Frontal cortex (tissue), 4 donors: ENCODE measurements around the gene KBTBD7. TPM values are rescaled to one million over a fixed set of nuclear protein-coding genes. Genes with fewer than 3 reads are reported as not detected.

Source experiments
- DNase-seq, 2 donors: peaks; one replicate each; pipeline ENCODE4 v3.0.0; 2012; ENCODE audit warnings: low spot score in 2 of 2
- FAIRE-seq: peaks from 2 replicates; lab custom pipeline; 2012; peaks lifted over from hg19 to GRCh38; lab: Jason Lieb, UNC
- total RNA-seq: library from RNA; depleted of rRNA; stranded (reverse); fragments of >200 nt; gene quantifications from one replicate; pipeline ENCODE4 v1.2.3, GENCODE V29; 2014
- donor health status: control.
- donor health status: control.
- donor health status: control.

Gene KBTBD7
- 49.7 TPM for total RNA-seq

GRCh38 chr13:41193919-41194824, at the start of gene KBTBD7:
TSS of gene KBTBD7 (minus strand) at chr13:41194569. CDS start at chr13:41194257, 312 bp downstream.
- DNase-seq, result peak; percentile 68 to 82
- FAIRE-seq, result no peak

- FAIRE-seq (no peak), DNase-seq (no peak)
Measured at GRCh38 chr13:41241626-41242025, 47.3 kb upstream of the KBTBD7 start.

- FAIRE-seq (no peak), DNase-seq (no peak)
Measured at GRCh38 chr13:41236369-41236768, 42.0 kb upstream of the KBTBD7 start.

GRCh38 chr13:41232578-41233480, 38.5 kb upstream of the KBTBD7 start:
- FAIRE-seq (no peak), DNase-seq (no peak)

- no peak for DNase-seq
- FAIRE-seq, result no peak
Measured at GRCh38 chr13:41231786-41232185, 37.4 kb upstream of the KBTBD7 start.

- FAIRE-seq (no peak), DNase-seq (no peak)
Measured at GRCh38 chr13:41231025-41231677, 36.8 kb upstream of the KBTBD7 start.

- FAIRE-seq (no peak), DNase-seq (no peak)
Measured at GRCh38 chr13:41229356-41229755, 35.0 kb upstream of the KBTBD7 start.

GRCh38 chr13:41224113-41225110, 30.0 kb upstream of the KBTBD7 start:
- FAIRE-seq, result no peak
- DNase-seq, result no peak

GRCh38 chr13:41222259-41222852, 28.0 kb upstream of the KBTBD7 start:
- peak; percentile 30 for FAIRE-seq

GRCh38 chr13:41220401-41220800, 26.0 kb upstream of the KBTBD7 start:
- no peak for DNase-seq
- FAIRE-seq, result no peak

More at GRCh38 chr13:41222259-41222852, 28.0 kb upstream of the KBTBD7 start:
- DNase-seq, result peak; percentile 17 to 54

GRCh38 chr13:41216160-41216559, 21.8 kb upstream of the KBTBD7 start:
- DNase-seq (no peak), FAIRE-seq (no peak)

GRCh38 chr13:41213919-41214318, 19.6 kb upstream of the KBTBD7 start:
- DNase-seq, result no peak
- no peak for FAIRE-seq

GRCh38 chr13:41213316-41213715, 18.9 kb upstream of the KBTBD7 start:
- no peak for FAIRE-seq
- no peak for DNase-seq

- DNase-seq, result no peak
- no peak for FAIRE-seq
Measured at GRCh38 chr13:41212881-41213280, 18.5 kb upstream of the KBTBD7 start.

GRCh38 chr13:41211062-41211461, 16.7 kb upstream of the KBTBD7 start:
- DNase-seq (no peak), FAIRE-seq (no peak)

- no peak for FAIRE-seq
- DNase-seq, result no peak
Measured at GRCh38 chr13:41206467-41206866, 12.1 kb upstream of the KBTBD7 start.

- FAIRE-seq (no peak), DNase-seq (no peak)
Measured at GRCh38 chr13:41203810-41204209, 9.4 kb upstream of the KBTBD7 start.

GRCh38 chr13:41200126-41200525, 5.8 kb upstream of the KBTBD7 start:
- FAIRE-seq, result no peak
- no peak for DNase-seq

- FAIRE-seq (no peak), DNase-seq (no peak)
Measured at GRCh38 chr13:41199526-41199925, 5.2 kb upstream of the KBTBD7 start.
